Astrocyte (in vitro differentiated cells and primary cell): ENCODE measurements around the gene RPP40. TPM values are rescaled to one million over a fixed set of nuclear protein-coding genes. Genes with fewer than 3 reads are reported as not detected.
"Not testable (repeated sequence)": the region's sequence is repeated elsewhere in the genome, so short reads cannot be mapped to it uniquely, and the experiment has no call there.

Source experiments
- DNase-seq: peaks from one replicate; pipeline ENCODE4 v3.0.0-alpha.2; 2010; ENCODE audit warnings: low read depth
- FAIRE-seq: peaks from 2 replicates; lab custom pipeline; 2011; peaks lifted over from hg19 to GRCh38; lab: Jason Lieb, UNC
- H2AFZ ChIP-seq: 2 replicates; pipeline ENCODE4 v1.6.0; 2012; ENCODE audit warnings: low read depth, low read length, inconsistent platforms
- H3K27ac ChIP-seq: 2 replicates; pipeline ENCODE4 v1.5.1; 2011; ENCODE audit warnings: low read depth, low read length, inconsistent platforms
- H3K27me3 ChIP-seq: 2 replicates; pipeline ENCODE4 v1.6.0; 2011; ENCODE audit warnings: low read length, inconsistent platforms; ENCODE audit not compliant: insufficient read depth
- H3K36me3 ChIP-seq: 2 replicates; pipeline ENCODE4 v1.5.1; 2011; ENCODE audit warnings: low read length, inconsistent platforms; ENCODE audit not compliant: insufficient read depth
- H3K4me1 ChIP-seq: 2 replicates; pipeline ENCODE4 v1.5.1; 2011; ENCODE audit warnings: low read length, inconsistent platforms; ENCODE audit not compliant: insufficient read depth
- H3K4me2 ChIP-seq: 2 replicates; pipeline ENCODE4 v1.6.0; 2012; ENCODE audit warnings: low read length, inconsistent platforms
- H3K4me3 ChIP-seq: 2 replicates; pipeline ENCODE4 v1.5.1; 2011; ENCODE audit warnings: low read depth, mild to moderate bottlenecking, low read length, inconsistent platforms; ENCODE audit not compliant: insufficient read depth
- H3K79me2 ChIP-seq: 2 replicates; pipeline ENCODE4 v1.6.0; 2012; ENCODE audit warnings: mild to moderate bottlenecking, low read length, inconsistent platforms; ENCODE audit not compliant: insufficient read depth
- H3K9ac ChIP-seq: 2 replicates; pipeline ENCODE4 v1.6.0; 2012; ENCODE audit warnings: mild to moderate bottlenecking, low read length, inconsistent platforms
- H3K9me3 ChIP-seq: 2 replicates; pipeline ENCODE4 v1.5.1; 2012; ENCODE audit warnings: low read depth, mild to moderate bottlenecking, low read length, inconsistent platforms; ENCODE audit not compliant: insufficient read depth
- H4K20me1 ChIP-seq: 2 replicates; pipeline ENCODE4 v1.6.0; 2012; ENCODE audit warnings: low read length, inconsistent platforms; ENCODE audit not compliant: insufficient read depth
- H3K27ac Mint-ChIP-seq: one replicate; pipeline ENCODE4 v1.8.0; 2021; ENCODE audit warnings: mild to moderate bottlenecking, mixed read lengths; ENCODE audit not compliant: unreplicated experiment
- H3K27me3 Mint-ChIP-seq: one replicate; pipeline ENCODE4 v1.8.0; 2021; ENCODE audit warnings: low read depth, mixed read lengths; ENCODE audit not compliant: unreplicated experiment
- H3K36me3 Mint-ChIP-seq: one replicate; pipeline ENCODE4 v1.8.0; 2021; ENCODE audit warnings: low read depth, mixed read lengths; ENCODE audit not compliant: unreplicated experiment
- H3K4me1 Mint-ChIP-seq: one replicate; pipeline ENCODE4 v1.8.0; 2021; ENCODE audit warnings: low read depth, mixed read lengths; ENCODE audit not compliant: unreplicated experiment
- H3K4me3 Mint-ChIP-seq: one replicate; pipeline ENCODE4 v1.8.0; 2021; ENCODE audit warnings: mild to moderate bottlenecking, moderate library complexity, mixed read lengths; ENCODE audit not compliant: unreplicated experiment
- H3K9me3 Mint-ChIP-seq: one replicate; pipeline ENCODE4 v1.8.0; 2021; ENCODE audit warnings: mild to moderate bottlenecking, mixed read lengths; ENCODE audit not compliant: unreplicated experiment
- CTCF ChIP-seq: IDR thresholded peaks from 2 replicates; pipeline ENCODE4 v1.5.1; 2011; ENCODE audit warnings: low read depth, mild to moderate bottlenecking, inconsistent platforms, low read length, moderate library complexity; ENCODE audit not compliant: insufficient read depth
- EZH2 ChIP-seq: IDR thresholded peaks from 2 replicates; pipeline ENCODE4 v1.6.1; 2012; ENCODE audit warnings: mild to moderate bottlenecking, low read length, inconsistent platforms; ENCODE audit not compliant: insufficient read depth
- total RNA-seq: library from RNA; stranded (reverse); gene quantifications from 2 replicates; pipeline ENCODE4 v1.2.1, GENCODE V29; 2021

The RPP40 gene
- total RNA-seq, 1 donor from 2014 or later, result 16.6 TPM

GRCh38 chr6:5006222-5006621, 2.4 kb upstream of the RPP40 start:
- Mint-ChIP-seq H3K27ac (no peak overlapping the region), H3K4me3 (no peak overlapping the region), H3K36me3 (peaks cover 7% of the 10 kb centered on the region), H3K9me3 (no peaks in the 10 kb centered on the region), H3K27me3 (no peaks in the 10 kb centered on the region), H3K4me1 (peaks cover 3% of the 10 kb centered on the region)
- Histone ChIP-seq H3K9ac (no peak overlapping the region), H3K27ac (no peak overlapping the region), H3K4me3 (no peak overlapping the region), H3K79me2 (no peaks in the 10 kb centered on the region), H3K27me3 (no peaks in the 10 kb centered on the region), H2AFZ (no peak overlapping the region), H4K20me1 (no peaks in the 10 kb centered on the region), H3K36me3 (no peaks in the 10 kb centered on the region), H3K4me2 (no peak overlapping the region), H3K4me1 (peaks cover 9% of the 10 kb centered on the region), H3K9me3 (no peaks in the 10 kb centered on the region)
- FAIRE-seq (no peak), DNase-seq (no peak)
- no peak for TF ChIP-seq EZH2

DNA sequence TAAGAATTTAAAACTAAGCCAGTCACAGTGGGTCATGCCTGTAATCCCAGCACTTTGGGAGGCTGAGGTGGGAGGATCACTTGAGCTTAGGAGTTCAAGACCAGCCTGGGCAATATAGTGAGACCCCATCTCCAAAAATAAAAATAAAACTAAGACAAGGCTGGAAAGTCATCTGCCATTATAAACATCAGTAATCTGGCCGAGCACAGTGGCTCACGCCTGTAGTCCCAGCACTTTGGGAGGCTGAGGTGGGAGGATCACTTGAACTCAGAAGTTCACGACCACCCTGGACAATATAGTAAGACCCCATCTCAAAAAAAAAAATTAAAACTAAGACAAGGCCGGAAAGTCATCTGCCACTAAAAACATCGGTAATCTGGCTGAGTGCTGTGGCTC, 1.2 kb upstream of the RPP40 start:
- not testable (repeated sequence) for FAIRE-seq, H3K79me2 ChIP-seq, H3K9me3 ChIP-seq, DNase-seq, H3K27ac ChIP-seq, H3K4me3 ChIP-seq, H2AFZ ChIP-seq, H3K4me3 Mint-ChIP-seq, H3K4me1 Mint-ChIP-seq, H3K27me3 Mint-ChIP-seq, H3K36me3 ChIP-seq, H3K27ac Mint-ChIP-seq, H4K20me1 ChIP-seq, H3K27me3 ChIP-seq, H3K9ac ChIP-seq, H3K9me3 Mint-ChIP-seq, H3K4me1 ChIP-seq
- peak overlapping the region; percentile 93 for H3K4me2 ChIP-seq
- H3K36me3 Mint-ChIP-seq, result peaks cover 11% of the 10 kb centered on the region

DNA sequence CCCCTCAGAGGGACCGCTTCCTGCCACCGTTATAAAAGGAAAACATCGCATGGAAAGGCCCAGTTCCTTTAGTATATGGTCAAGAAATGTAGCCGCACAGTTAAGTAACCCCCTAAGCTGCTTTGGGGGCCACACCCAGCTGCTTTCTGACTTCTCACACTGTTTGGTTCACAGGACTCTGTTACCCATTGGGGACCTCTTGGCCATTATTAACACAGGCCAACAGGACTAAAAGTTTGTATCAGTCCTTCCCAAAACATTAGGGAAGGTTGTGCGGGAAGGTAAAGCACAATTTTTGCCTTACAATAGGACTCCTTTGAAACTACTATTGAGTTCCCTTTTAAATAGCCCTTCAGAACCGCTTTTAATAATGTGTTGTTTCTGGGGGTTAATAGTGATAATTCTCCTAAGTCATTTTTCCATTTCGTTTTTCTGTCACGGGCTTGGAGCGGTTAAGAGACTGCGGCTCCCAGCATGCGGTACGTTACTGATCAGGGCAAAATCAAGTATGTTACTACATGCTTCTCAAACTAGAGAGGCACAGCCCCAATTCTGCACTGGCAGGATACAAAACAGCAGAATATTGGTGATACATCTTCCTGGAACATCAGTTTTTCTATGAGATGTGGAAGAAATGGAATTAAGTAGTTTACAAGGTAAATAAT, 668 bp upstream of the RPP40 start:
- Histone ChIP-seq H3K27ac (peak overlapping the region; percentile 76), H3K27me3 (no peaks in the 10 kb centered on the region), H3K36me3 (peaks cover 8% of the 10 kb centered on the region), H4K20me1 (no peaks in the 10 kb centered on the region), H3K4me1 (peaks cover 9% of the 10 kb centered on the region), H3K79me2 (no peaks in the 10 kb centered on the region), H3K4me3 (peak overlapping the region; percentile 82), H3K9ac (peak overlapping the region; percentile 81), H3K9me3 (no peaks in the 10 kb centered on the region), H3K4me2 (peak overlapping the region; percentile 93), H2AFZ (peak overlapping the region; percentile 82)
- H3K36me3 Mint-ChIP-seq, result peaks cover 11% of the 10 kb centered on the region
- peak overlapping the region; percentile 96 for H3K27ac Mint-ChIP-seq
- H3K4me1 Mint-ChIP-seq, result peaks cover 3% of the 10 kb centered on the region
- DNase-seq (no peak), FAIRE-seq (no peak)
- no peak for TF ChIP-seq CTCF
- no peak for TF ChIP-seq EZH2
- no peaks in the 10 kb centered on the region for H3K9me3 Mint-ChIP-seq
- peak overlapping the region; percentile 91 for H3K4me3 Mint-ChIP-seq
- H3K27me3 Mint-ChIP-seq, result no peaks in the 10 kb centered on the region
